Activated CD4-positive, alpha-beta T cell treated with anti-CD3 and anti-CD28 coated beads for 4 hours (primary cell): ENCODE data around the gene ANGPTL8.

Source experiments
- DNase-seq, 2 donors: peaks; one replicate each; pipeline ENCODE4 v3.0.0-alpha.2; 2020

Gene ANGPTL8

DNA sequence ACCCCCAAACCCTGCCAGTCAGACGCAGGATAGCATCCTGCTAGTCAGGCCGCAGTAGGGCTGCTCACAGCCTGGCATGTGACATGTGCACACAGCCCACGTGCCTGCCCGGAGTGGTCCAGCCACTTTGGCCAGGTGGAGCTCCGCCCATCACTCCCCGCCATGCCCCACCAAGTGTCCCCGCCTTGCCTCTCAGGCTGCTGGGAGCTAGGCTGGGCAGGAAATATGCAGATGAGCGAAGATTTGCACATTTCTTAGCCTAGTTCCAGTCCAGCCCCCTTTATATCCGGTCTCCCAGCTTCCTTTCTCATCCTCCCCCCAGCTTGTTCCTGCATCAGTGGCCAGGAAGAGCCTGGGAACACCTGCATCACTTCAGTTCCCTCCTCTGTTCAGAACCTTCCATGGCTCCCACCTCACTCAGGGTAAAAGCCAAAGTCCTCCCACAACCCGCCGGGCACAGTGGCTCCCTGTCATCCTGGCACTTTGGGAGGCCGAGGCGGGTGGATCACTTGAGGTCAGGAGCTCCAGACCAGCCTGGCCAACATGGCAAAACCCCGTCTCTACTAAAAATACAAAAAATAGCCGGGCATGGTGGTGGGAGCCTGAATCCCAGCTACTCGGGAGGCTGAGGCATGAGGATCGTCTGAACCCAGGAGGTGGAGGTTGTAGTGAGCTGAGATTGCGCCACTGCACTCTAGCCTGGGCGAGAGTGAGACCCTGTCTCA is 25.2 kb downstream of the ANGPTL8 start:
- DNase-seq: no peak

DNA sequence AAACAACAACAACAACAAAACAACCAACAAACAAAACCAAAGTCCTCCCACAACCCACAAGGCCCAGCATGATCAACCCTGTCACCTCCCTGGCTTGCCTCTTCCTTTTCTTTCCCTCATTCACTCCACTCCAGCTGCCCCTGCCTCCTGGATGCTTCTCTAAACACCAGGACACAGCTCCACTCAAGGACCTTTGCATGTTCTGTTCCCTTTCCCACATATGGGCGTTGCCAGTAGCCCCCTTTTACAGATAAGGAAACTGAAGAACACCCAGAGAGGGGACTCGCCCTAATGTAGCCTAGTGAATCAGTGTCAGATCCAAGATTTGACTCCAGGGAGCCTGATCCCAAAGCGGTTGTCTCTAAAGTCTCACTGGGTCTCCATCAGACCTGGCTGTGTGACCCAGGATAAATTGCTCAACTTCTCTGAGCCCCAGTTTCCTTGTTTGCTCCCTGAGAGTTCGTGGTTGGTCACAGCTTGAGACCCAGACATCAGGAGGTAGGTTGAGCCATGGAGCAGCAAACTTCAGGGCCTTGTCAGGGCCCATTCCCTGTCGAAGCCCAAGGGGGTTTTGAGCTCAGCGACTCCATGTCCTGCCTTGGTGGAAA is 25.9 kb downstream of the ANGPTL8 start:
- no peak for DNase-seq

- DNase-seq: no peak
Measured at GRCh38 chr19:11265785-11266236, 26.4 kb downstream of the ANGPTL8 start.

- no peak for DNase-seq
Measured at GRCh38 chr19:11267316-11268085, 28.1 kb downstream of the ANGPTL8 start.

- DNase-seq: no peak
Measured at GRCh38 chr19:11268783-11269267, 29.4 kb downstream of the ANGPTL8 start.

DNA sequence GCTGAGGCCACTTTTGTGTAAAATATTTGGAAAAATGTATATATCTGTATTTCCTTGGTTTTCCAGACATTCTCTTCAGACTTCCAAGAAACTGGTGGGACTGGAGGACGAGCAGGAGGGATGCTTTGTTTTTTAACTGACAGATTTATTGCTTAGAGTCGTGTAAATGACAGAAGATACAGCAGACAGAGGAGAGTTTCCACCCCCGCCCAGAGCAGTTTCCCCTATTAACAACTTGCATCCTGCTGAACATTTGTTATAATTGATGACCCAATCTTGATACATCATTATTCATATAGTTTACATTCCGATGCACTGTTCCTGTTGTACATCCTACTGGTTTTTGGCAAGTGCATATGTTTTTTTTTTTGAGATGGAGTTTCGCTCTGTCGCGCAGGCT is 30.0 kb downstream of the ANGPTL8 start:
- DNase-seq: no peak

DNA sequence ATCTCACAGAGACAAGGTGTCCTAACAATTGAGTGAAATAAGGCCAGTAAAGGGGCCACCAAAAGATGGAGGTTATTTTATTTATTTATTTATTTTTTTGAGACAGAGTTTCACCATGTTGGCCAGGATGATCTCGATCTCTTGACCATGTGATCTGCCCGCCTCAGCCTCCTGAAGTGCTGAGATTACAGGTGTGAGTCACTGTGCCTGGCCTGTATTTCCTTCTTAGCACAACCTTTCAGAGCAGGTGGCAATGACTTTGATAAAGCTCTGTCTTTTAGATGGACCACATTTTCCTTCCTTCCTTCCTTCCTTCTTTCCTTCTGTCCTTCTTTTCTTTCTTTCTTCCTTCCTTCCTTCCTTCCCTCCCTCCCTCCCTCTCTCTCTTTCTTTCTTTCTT is 33.9 kb downstream of the ANGPTL8 start:
- no peak for DNase-seq

DNA sequence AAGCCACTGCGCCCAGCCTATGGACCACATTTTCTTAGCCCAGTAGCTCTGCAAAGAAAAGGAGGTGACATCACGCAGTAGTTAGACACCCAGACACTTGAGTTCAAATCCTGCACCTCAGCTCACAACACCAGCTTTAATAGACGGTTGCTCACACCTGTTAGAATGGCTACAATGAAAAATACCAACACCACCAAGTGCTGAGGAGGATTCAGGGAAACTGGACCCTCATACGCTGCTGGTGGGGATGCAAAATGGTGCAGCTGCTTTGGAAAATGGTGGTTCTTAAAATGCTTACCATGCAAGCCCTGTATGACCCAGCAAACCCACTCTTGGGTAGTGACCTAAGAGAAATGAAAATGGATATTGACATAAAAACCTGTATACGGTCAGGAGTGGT is 34.6 kb downstream of the ANGPTL8 start:
- DNase-seq: no peak

DNA sequence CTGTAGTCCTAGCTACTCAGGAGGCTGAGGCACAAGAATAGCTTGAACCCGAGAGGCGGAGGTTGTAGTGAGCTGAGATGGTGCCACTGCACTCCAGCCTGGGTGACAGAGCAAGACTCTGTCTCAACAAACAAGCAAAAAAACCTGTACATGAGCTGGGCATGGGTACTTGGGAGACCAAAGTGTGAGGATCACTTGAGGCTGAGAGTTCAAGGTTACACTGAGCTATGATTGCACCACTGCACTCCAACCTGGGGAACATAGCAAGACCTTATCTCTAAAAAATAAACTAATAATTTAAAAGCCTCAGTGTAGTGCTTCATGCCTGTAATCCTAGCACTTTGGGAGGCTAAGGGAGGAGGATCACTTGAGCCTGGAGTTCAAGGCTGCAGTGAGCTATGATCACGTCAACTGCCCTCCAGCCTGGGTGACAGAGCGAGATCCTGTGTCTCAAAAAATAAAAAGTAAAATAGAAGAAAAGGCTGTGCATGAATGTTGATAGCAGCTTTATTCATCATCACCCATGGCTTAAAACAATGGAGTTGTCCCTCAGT is 35.2 kb downstream of the ANGPTL8 start:
- no peak for DNase-seq

GRCh38 chr19:11278670-11279069 is 39.3 kb downstream of the ANGPTL8 start:
- no peak for DNase-seq

GRCh38 chr19:11279505-11280236 is 40.3 kb downstream of the ANGPTL8 start:
- no peak for DNase-seq

DNA sequence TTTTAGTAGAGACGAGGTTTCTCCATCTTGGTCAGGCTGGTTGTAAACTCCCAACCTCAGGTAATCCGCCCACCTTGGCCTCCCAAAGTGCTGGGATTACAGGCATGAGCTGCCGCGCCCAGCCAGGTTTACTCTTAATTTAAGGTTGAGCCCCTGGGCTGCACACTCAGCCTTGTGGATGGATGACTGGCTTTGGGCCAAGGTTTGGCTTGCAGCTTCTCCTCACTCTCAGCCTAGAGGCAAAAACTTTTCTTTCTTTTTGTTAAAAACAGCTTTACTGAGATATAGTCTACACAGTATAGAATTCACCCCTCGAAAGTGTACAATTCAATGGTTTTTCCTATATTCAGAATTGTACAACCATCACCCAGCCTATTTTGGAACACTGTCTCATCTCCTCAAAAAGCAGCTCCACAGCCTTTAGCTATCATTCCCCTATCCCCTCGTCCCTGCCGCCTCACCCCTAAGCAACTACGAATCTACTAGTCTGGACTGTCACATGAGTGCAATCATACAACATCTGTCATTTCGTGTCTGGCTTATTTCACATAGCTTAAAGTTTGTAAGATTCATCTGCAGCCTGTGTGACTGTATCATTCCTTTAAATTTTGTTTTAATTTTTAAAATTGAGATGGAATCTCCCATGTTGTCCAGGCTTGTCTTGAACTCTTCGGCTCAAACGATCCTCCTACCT is 42.1 kb downstream of the ANGPTL8 start:
- no peak for DNase-seq

DNA sequence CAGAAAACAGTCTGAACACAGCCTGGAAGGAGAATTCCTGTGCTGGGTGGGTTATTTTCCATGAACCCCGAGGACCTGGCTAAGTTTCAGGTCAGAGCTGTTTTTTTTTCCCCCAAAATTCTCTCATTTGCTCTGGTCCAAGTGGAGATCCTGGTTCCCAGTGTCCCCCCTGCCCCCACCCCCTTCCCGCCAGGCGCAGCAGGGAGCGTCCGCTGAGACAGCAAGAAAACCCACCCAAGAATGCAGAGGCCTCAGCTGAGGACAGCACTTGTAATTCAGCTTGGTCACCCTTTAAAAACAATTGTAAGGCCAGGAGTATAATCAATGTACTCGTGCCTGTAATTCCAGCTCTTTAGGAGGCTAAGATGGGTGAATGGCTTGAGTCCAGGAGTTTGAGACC is 45.1 kb downstream of the ANGPTL8 start:
- DNase-seq: no peak

DNA sequence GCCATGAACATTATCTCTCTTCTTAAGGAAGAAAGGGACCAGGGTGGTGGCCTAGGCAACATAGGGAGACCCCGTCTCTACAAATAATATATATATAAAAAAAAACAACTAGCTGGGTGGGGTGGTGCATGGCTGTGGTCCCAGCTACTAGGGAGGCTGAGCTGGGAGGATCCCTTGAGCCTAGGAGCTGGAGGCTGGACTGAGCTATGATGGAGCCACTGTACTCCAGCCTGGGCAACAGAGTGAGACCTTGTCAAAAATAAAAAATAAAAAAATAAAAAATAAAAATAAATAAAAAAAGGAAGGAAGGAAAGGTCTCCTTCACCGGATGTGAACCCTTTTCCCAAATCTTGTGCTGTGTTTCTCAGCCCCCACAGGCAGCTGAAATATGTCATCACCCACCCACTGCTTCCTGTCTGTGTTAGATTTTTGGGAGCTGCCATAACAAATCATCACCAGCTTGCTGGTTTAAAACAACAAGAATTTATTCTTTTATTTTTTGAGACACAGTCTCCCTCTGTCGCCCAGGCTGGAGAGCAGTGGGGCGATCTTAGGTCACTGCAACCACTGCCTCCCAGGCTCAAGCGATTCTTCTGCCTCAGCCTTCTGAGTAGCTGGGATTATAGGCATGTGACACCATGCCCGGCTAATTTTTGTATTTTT is 47.0 kb downstream of the ANGPTL8 start:
- DNase-seq: no peak

- no peak for DNase-seq
Measured at GRCh38 chr19:11288349-11288748, 48.9 kb downstream of the ANGPTL8 start.

GRCh38 chr19:11290256-11290655 is 50.8 kb downstream of the ANGPTL8 start:
- no peak for DNase-seq

DNA sequence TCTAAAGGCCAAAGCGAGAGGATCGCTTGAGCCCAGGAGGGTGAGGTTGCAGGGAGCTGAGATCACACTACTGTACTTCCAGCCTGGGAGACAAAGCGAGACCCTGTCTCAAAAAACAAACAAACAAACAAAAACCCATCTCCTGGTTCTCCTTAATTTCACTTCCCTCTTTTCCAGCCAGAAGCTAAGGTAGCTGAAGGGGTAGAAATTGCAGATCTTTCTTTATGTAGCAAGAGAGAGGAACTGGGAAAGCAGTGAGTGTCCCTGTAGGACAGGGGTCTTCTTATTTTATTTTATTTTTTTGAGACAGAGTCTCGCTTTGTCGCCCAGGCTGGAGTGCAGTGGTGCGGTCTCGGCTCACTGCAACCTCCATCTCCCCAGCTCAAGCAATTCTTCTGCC is 52.0 kb downstream of the ANGPTL8 start:
- no peak for DNase-seq
